Neural cell (in vitro differentiated cells): Measurements from ENCODE around the gene NOTCH4. TPM values are rescaled to one million over a fixed set of nuclear protein-coding genes. Genes with fewer than 3 reads are reported as not detected.

Source experiments
- H2AFZ ChIP-seq: fragments of 200-600, 300-800 bp; sonication (generic), shearing (Covaris generic); 2 replicates; pipeline ENCODE4 v1.6.0; 2014; ENCODE audit warnings: low read depth, mild to moderate bottlenecking, antibody characterized with exemption, low read length, moderate library complexity
- H3F3A ChIP-seq: fragments of 200-600 bp; shearing (Covaris generic); 2 replicates; pipeline ENCODE4 v1.6.1; 2016; ENCODE audit warnings: mild to moderate bottlenecking, moderate library complexity, mixed read lengths, antibody characterized with exemption, low read length; ENCODE audit not compliant: insufficient read depth, poor library complexity, severe bottlenecking
- H3K27ac ChIP-seq: fragments of 200-600, 300-800 bp; sonication (generic), shearing (Covaris generic); 2 replicates; pipeline ENCODE4 v1.5.1; 2014; ENCODE audit warnings: mild to moderate bottlenecking, low read length, moderate library complexity
- H3K27me3 ChIP-seq: fragments of 300-800, 200-600 bp; sonication (generic), shearing (Covaris generic); 2 replicates; pipeline ENCODE4 v1.6.0; 2014; ENCODE audit warnings: mild to moderate bottlenecking, low read depth, low read length, moderate library complexity; ENCODE audit not compliant: insufficient read depth
- H3K36me3 ChIP-seq: fragments of 300-800, 200-600 bp; sonication (generic), shearing (Covaris generic); 2 replicates; pipeline ENCODE4 v1.5.1; 2014; ENCODE audit warnings: mild to moderate bottlenecking, antibody characterized with exemption, low read length, moderate library complexity; ENCODE audit not compliant: insufficient read depth
- H3K4me2 ChIP-seq: fragments of 300-800, 200-600 bp; sonication (generic), shearing (Covaris generic); 2 replicates; pipeline ENCODE4 v1.6.0; 2014; ENCODE audit warnings: mild to moderate bottlenecking, low read length
- H3K4me3 ChIP-seq: fragments of 300-800, 200-600 bp; sonication (generic), shearing (Covaris generic); 2 replicates; pipeline ENCODE4 v1.5.1; 2014; ENCODE audit warnings: mild to moderate bottlenecking, low read length, moderate library complexity
- H3K79me2 ChIP-seq: fragments of 200-600 bp; shearing (Covaris generic); replicated peaks from 2 replicates; pipeline ENCODE4 v1.6.0; 2014; ENCODE audit warnings: mild to moderate bottlenecking, low read length, moderate library complexity; ENCODE audit not compliant: insufficient read depth
- H3K9ac ChIP-seq: fragments of 300-800, 200-600 bp; sonication (generic), shearing (Covaris generic); 2 replicates; pipeline ENCODE4 v1.6.1; 2016; ENCODE audit warnings: mild to moderate bottlenecking, low read length, mixed read lengths
- H3K9me2 ChIP-seq: fragments of 200-600 bp; shearing (Covaris generic); 2 replicates; pipeline ENCODE4 v1.6.1; 2016; ENCODE audit warnings: mild to moderate bottlenecking, low read length, mixed read lengths; ENCODE audit not compliant: insufficient read depth
- H3K9me3 ChIP-seq: fragments of 200-600, 300-800 bp; sonication (generic), shearing (Covaris generic); 2 replicates; pipeline ENCODE4 v1.6.1; 2016; ENCODE audit warnings: mild to moderate bottlenecking, mixed run types, low read length, moderate library complexity, mixed read lengths
- H4K20me1 ChIP-seq: fragments of 200-600 bp; shearing (Covaris generic); 2 replicates; pipeline ENCODE4 v1.6.1; 2016; ENCODE audit warnings: mild to moderate bottlenecking, mixed run types; ENCODE audit not compliant: insufficient read depth
- EP300 ChIP-seq: fragments of 450-650 bp; conservative IDR thresholded peaks from 2 replicates; pipeline ENCODE4 v1.6.1; 2014; ENCODE audit warnings: antibody characterized with exemption, mild to moderate bottlenecking, moderate library complexity; ENCODE audit not compliant: poor library complexity, severe bottlenecking
- EZH2 ChIP-seq: fragments of 200-600, 300-800 bp; shearing (Covaris generic), sonication (generic); IDR thresholded peaks from 2 replicates; pipeline ENCODE4 v1.6.1; 2014; ENCODE audit warnings: antibody characterized with exemption, low read length, borderline replicate concordance, mild to moderate bottlenecking; ENCODE audit not compliant: insufficient read depth, poor library complexity, severe bottlenecking
- MXI1 ChIP-seq: fragments of 450-650 bp; conservative IDR thresholded peaks from 2 replicates; pipeline ENCODE4 v1.6.1; 2014; ENCODE audit warnings: antibody characterized with exemption, mild to moderate bottlenecking; ENCODE audit not compliant: poor library complexity, severe bottlenecking
- POLR2AphosphoS5 ChIP-seq: IDR thresholded peaks from 2 replicates; pipeline ENCODE4 v1.6.1; 2012
- RAD21 ChIP-seq: fragments of 450-650 bp; conservative IDR thresholded peaks from 2 replicates; pipeline ENCODE4 v1.6.1; 2014; ENCODE audit warnings: antibody characterized with exemption, mild to moderate bottlenecking, moderate library complexity
- SMC3 ChIP-seq: fragments of 450-650 bp; conservative IDR thresholded peaks from 2 replicates; pipeline ENCODE4 v1.6.1; 2014; ENCODE audit warnings: antibody characterized with exemption, mild to moderate bottlenecking, moderate library complexity; ENCODE audit not compliant: poor library complexity
- TAF1 ChIP-seq: IDR thresholded peaks from 2 replicates; pipeline ENCODE4 v1.6.1; 2012; ENCODE audit warnings: low read depth
- polyA plus RNA-seq: library from polyadenylated mRNA; depleted of rRNA; stranded (reverse); fragments of >200 nt; gene quantifications from 2 replicates; pipeline ENCODE4 v1.2.3, GENCODE V29; 2014
- TF ChIP-seq, protein P1 (sequence below): fragments of 450-650 bp; IDR thresholded peaks from 2 replicates; pipeline ENCODE4 v1.5.1; 2014; ENCODE audit warnings: antibody characterized with exemption, mild to moderate bottlenecking, moderate library complexity; ENCODE audit not compliant: poor library complexity, severe bottlenecking
- TF ChIP-seq, protein P2 (sequence below): IDR thresholded peaks from 2 replicates; pipeline ENCODE4 v1.6.1; 2012; ENCODE audit warnings: borderline replicate concordance

Gene NOTCH4
- polyA plus RNA-seq, 1 donor from 2014 or later = 5.5 TPM

DNA sequence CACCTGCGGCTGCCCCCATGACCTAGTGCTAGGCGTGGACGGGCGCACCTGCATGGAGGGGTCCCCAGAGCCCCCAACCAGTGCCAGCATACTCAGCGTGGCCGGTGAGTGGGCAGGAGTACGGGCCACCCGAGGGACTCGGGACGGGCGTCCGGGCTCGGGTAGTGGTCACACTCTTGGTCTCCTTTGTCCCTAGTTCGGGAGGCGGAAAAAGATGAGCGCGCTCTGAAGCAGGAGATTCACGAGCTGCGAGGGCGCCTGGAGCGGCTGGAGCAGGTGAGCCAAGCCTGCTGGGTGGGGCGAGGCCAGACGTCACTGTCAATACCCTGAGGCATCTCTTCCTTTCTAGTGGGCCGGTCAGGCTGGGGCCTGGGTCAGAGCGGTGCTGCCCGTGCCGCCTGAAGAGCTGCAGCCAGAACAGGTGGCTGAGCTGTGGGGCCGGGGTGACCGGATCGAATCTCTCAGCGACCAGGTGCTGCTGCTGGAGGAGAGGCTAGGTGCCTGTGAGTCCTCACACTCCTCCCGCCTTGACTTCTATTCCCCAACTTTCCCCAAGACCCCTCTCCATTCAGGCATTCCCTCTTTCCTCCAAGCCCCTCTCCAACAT, 56.6 kb downstream of the NOTCH4 start:
- Histone ChIP-seq H3K9me3 (no peaks in the 10 kb centered on the region), H3K27me3 (no peaks in the 10 kb centered on the region), H3K4me3 (no peak overlapping the region), H3K9me2 (no peaks in the 10 kb centered on the region), H2AFZ (no peak overlapping the region), H3K79me2 (peaks cover under 1% of the 10 kb centered on the region), H4K20me1 (no peaks in the 10 kb centered on the region), H3K27ac (no peak overlapping the region), H3K36me3 (no peaks in the 10 kb centered on the region), H3K9ac (no peak overlapping the region), H3F3A (no peaks in the 10 kb centered on the region), H3K4me2 (no peak overlapping the region)
- TF ChIP-seq, protein P1, sequence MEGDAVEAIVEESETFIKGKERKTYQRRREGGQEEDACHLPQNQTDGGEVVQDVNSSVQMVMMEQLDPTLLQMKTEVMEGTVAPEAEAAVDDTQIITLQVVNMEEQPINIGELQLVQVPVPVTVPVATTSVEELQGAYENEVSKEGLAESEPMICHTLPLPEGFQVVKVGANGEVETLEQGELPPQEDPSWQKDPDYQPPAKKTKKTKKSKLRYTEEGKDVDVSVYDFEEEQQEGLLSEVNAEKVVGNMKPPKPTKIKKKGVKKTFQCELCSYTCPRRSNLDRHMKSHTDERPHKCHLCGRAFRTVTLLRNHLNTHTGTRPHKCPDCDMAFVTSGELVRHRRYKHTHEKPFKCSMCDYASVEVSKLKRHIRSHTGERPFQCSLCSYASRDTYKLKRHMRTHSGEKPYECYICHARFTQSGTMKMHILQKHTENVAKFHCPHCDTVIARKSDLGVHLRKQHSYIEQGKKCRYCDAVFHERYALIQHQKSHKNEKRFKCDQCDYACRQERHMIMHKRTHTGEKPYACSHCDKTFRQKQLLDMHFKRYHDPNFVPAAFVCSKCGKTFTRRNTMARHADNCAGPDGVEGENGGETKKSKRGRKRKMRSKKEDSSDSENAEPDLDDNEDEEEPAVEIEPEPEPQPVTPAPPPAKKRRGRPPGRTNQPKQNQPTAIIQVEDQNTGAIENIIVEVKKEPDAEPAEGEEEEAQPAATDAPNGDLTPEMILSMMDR = no peak
- TF ChIP-seq SMC3 (no peak), EP300 (no peak), TAF1 (no peak), EZH2 (no peak), MXI1 (no peak), RAD21 (no peak), POLR2AphosphoS5 (no peak)
- TF ChIP-seq, protein P2, sequence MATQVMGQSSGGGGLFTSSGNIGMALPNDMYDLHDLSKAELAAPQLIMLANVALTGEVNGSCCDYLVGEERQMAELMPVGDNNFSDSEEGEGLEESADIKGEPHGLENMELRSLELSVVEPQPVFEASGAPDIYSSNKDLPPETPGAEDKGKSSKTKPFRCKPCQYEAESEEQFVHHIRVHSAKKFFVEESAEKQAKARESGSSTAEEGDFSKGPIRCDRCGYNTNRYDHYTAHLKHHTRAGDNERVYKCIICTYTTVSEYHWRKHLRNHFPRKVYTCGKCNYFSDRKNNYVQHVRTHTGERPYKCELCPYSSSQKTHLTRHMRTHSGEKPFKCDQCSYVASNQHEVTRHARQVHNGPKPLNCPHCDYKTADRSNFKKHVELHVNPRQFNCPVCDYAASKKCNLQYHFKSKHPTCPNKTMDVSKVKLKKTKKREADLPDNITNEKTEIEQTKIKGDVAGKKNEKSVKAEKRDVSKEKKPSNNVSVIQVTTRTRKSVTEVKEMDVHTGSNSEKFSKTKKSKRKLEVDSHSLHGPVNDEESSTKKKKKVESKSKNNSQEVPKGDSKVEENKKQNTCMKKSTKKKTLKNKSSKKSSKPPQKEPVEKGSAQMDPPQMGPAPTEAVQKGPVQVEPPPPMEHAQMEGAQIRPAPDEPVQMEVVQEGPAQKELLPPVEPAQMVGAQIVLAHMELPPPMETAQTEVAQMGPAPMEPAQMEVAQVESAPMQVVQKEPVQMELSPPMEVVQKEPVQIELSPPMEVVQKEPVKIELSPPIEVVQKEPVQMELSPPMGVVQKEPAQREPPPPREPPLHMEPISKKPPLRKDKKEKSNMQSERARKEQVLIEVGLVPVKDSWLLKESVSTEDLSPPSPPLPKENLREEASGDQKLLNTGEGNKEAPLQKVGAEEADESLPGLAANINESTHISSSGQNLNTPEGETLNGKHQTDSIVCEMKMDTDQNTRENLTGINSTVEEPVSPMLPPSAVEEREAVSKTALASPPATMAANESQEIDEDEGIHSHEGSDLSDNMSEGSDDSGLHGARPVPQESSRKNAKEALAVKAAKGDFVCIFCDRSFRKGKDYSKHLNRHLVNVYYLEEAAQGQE = no peak

DNA sequence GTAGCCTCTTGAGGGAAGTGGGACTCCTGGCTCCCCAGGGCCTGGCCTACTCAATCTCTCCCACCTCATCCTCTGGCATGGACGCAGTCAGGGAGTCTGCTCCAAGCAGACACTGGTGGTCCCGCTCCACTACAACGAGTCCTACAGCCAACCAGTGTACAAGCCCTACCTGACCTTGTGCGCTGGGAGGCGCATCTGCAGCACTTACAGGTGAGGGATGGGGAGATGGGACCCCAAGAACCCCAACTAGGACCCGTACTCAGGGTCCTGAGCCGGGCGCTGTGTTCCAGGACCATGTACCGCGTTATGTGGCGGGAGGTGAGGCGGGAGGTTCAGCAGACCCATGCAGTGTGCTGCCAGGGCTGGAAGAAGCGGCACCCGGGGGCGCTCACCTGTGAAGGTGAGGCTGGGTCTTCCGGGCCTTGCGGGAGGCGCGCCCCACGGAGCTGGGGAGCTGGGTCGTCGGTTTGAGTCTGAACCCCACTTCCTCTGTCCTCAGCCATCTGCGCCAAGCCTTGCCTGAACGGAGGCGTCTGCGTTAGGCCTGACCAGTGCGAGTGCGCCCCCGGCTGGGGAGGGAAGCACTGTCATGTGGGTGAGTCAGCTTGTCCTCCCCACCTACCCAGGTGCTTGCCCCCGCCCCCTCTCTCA, 57.3 kb downstream of the NOTCH4 start:
- H3K4me3 ChIP-seq = no peak overlapping the region
- H3K27ac ChIP-seq = no peak overlapping the region
- H3K27me3 ChIP-seq = no peaks in the 10 kb centered on the region
- H3K9me3 ChIP-seq = no peaks in the 10 kb centered on the region
- H3K79me2 ChIP-seq = no peaks in the 10 kb centered on the region
- no peaks in the 10 kb centered on the region for H3K36me3 ChIP-seq
- TF ChIP-seq EZH2 = no peak
- no peak for TF ChIP-seq SMC3
- TF ChIP-seq MXI1 = no peak
- TF ChIP-seq, protein P1 = no peak
- no peak for TF ChIP-seq TAF1
- TF ChIP-seq RAD21 = no peak
- TF ChIP-seq EP300 = no peak
- TF ChIP-seq POLR2AphosphoS5 = no peak
- TF ChIP-seq, protein P2 = no peak
- no peak overlapping the region for H3K9ac ChIP-seq
- no peak overlapping the region for H3K4me2 ChIP-seq
- H3F3A ChIP-seq = no peaks in the 10 kb centered on the region
- no peaks in the 10 kb centered on the region for H3K9me2 ChIP-seq
- no peaks in the 10 kb centered on the region for H4K20me1 ChIP-seq
- no peak overlapping the region for H2AFZ ChIP-seq
